ENCODE measurements around the gene UCHL1.

Gene UCHL1

DNA sequence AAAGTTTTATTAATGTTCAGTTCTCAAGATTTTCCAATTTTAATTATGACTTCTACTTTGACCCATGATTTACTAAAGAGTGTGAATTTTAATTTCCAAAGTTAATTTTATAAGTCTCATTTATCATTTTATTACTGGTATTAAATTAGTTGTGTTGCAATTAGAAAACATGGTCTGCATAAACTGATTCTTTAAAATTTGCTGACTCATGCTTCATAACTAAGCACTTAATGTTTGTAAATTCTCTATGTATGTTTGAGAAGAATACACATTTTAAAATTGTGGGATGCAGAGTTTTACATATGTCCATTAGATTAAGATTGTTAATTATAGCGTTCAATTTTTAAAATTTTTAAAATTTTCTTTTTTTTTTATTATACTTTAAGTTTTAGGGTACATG is 20.2 kb upstream of the UCHL1 start:
- TF ChIP-seq, protein P1, sequence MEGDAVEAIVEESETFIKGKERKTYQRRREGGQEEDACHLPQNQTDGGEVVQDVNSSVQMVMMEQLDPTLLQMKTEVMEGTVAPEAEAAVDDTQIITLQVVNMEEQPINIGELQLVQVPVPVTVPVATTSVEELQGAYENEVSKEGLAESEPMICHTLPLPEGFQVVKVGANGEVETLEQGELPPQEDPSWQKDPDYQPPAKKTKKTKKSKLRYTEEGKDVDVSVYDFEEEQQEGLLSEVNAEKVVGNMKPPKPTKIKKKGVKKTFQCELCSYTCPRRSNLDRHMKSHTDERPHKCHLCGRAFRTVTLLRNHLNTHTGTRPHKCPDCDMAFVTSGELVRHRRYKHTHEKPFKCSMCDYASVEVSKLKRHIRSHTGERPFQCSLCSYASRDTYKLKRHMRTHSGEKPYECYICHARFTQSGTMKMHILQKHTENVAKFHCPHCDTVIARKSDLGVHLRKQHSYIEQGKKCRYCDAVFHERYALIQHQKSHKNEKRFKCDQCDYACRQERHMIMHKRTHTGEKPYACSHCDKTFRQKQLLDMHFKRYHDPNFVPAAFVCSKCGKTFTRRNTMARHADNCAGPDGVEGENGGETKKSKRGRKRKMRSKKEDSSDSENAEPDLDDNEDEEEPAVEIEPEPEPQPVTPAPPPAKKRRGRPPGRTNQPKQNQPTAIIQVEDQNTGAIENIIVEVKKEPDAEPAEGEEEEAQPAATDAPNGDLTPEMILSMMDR (IDR thresholded peaks at IDR 0.05), result no peak
- TF ChIP-seq ZFX (IDR thresholded peaks at IDR 0.05; ENCODE audit: borderline replicate concordance), result no peak

DNA sequence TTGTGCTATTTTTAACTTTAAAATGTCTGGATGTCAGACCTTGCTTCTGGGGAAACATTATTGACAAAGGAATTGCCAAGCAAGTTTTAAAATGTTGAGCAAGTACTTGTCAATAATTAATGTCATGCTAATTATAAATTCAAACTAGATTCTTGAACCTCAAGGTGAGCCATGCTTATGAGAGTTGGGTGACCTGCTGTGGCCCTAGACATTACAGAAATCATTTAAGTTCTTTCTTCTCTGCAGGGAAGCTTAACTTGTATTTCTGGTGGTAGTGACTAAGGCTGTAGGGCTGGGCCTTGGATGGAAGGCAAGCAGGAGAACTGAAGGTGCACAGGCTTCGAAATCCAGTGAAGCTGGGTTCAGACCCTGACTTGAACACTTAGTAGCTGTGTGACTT is 14.8 kb upstream of the UCHL1 start:
- TF ChIP-seq ZFX (IDR thresholded peaks at IDR 0.05; ENCODE audit: borderline replicate concordance), result no peak
- TF ChIP-seq, protein P1 (IDR thresholded peaks at IDR 0.05), result no peak
- no peak overlapping the region for H3K27ac ChIP-seq

More for the DNA sequence above, 20.2 kb upstream of the UCHL1 start:
- H3K27ac ChIP-seq, result no peak overlapping the region

DNA sequence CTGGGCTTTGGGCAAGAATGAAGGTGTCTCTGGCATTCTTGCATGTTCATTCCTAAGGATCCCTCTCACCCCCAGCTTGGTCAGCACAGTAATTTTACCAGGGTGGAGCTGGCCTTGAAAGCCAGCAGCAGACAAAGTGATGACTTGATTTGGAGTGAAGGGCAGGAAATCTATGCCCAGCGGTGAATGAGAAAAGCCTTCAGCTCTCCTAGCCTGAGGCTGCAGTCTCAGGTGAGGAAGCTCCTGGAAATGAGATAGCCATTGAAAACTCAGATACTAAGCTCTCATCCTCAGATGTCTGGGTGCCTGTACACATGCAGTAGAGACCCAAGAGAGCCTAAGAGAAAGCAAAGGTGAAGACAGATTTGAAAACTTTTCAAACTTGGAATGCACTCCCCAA is 10.7 kb upstream of the UCHL1 start:
- H3K27ac ChIP-seq, result no peak overlapping the region
- no peak for TF ChIP-seq ZFX (IDR thresholded peaks at IDR 0.05; ENCODE audit: borderline replicate concordance)
- TF ChIP-seq, protein P1 (IDR thresholded peaks at IDR 0.05), result no peak

DNA sequence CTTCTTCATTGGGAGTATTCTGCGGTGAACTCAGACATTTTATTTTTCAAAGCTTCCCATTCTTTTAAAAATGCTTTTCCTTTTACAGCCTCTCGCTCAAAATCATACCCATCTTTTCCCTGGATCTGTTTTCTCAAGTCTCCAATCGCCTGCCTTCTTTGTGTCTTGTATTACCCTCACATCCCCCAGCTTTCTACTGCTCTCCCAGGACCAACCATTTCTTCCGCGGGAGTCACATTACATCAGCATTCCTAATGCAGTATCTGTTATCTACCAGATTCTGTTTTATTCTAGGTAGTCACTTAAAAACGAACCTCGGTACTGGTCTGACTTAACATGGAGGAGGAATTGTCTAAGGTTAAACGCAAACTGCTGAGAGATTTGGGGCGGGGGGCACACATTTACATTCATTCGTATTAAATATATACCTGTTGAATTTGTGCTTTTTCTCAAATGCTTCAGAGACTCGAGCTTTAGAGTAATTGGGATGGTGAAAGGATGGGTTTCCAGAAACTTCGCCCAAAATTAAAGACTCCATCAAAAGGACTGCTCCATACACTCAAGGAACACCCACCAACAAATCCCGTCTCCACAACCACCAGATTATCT is 493 bp upstream of the UCHL1 start:
- no peak overlapping the region for H3K27ac ChIP-seq
- TF ChIP-seq, protein P1 (IDR thresholded peaks at IDR 0.05), result no peak
- no peak for TF ChIP-seq ZFX (IDR thresholded peaks at IDR 0.05; ENCODE audit: borderline replicate concordance)

DNA sequence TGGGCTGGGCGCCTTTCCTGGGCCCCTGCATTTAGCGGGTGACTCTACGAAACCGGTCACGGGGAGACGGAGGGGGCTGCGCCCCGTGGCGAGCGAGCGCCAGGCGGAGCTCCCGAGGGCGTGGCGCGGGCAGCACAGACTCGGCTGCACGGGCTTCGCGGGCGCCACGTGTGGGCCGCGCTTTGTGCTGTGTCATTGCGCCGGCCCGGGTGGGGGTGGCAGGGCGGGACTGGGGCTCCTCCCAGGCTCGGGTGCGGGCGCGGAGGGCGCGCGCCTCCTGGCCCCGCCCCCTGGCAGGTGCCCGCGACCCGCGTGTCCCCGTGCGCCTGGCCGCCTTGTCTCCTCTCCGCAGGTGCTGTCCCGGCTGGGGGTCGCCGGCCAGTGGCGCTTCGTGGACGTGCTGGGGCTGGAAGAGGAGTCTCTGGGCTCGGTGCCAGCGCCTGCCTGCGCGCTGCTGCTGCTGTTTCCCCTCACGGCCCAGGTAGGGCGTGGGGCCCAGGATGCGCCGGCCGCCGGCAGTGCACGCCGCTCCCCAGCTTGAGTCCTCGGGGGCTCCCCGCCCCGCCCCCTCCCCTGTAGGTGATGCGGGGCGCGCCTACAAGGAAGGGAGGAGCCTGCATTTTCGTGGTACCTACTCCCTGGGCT is 651 bp downstream of the UCHL1 start:
- TF ChIP-seq, protein P1 (IDR thresholded peaks at IDR 0.05), result 0 out of 2 replicates have a peak, but pooled peaks have one; percentile 6
- no peak for TF ChIP-seq ZFX (IDR thresholded peaks at IDR 0.05; ENCODE audit: borderline replicate concordance)
- no peak overlapping the region for H3K27ac ChIP-seq

DNA sequence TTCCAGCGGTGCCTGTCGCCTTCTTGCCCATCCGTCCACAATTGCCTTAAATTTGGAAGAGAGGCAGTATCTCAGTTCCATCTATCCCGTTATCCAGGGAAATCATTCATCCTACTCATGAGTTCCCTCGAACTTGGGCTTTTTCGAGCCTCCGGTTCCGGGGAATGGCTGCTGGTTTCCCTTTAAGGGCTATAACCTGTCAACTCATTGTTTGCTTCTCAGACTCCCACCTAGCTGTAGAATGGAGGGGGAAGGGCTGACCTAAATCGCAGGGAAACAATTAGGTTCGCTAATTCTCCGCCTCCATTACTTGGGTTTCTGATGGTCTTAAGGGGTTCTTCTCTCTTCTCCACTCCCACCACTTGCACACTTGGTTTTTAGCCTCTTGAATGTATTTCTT is 1.2 kb downstream of the UCHL1 start:
- no peak for TF ChIP-seq ZFX (IDR thresholded peaks at IDR 0.05; ENCODE audit: borderline replicate concordance)
- TF ChIP-seq, protein P1 (IDR thresholded peaks at IDR 0.05), result no peak
- peak overlapping the region; percentile 38 for H3K27ac ChIP-seq

DNA sequence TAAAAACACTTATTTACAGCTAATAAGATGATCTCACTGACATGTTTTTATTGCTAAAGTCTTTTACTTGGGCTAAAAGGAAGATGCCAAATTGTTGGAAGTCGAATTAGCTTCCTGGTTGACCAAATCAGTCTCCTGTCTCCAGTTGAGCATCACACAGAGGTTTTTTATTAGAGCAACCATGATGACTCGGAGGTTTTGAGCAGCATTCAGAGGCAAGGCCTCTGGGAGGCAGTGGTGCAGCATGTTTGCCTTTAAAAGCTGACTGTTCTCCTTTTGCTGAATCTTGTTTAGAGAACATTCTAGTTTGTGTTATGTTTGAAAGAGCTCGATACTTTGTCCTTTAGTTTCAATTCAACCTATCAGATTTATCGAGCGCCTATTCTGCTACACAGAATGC is 2.1 kb downstream of the UCHL1 start:
- peak overlapping the region; percentile 38 for H3K27ac ChIP-seq
- TF ChIP-seq, protein P1 (IDR thresholded peaks at IDR 0.05), result peak; percentile 73
- no peak for TF ChIP-seq ZFX (IDR thresholded peaks at IDR 0.05; ENCODE audit: borderline replicate concordance)

All from 22Rv1 (cell line).